ACC112 (cell line): ENCODE data around the gene IGSF5.
"Not testable (repeated sequence)": the region's sequence is repeated elsewhere in the genome, so short reads cannot be mapped to it uniquely, and the experiment has no call there.

Experiments
- H2AFZ ChIP-seq: fragments of 200-600 bp; sonication (generic); one replicate; pipeline ENCODE4 v1.6.0; 2017; ENCODE audit warnings: antibody characterized with exemption, low read length; ENCODE audit not compliant: unreplicated experiment
- H3K27ac ChIP-seq: fragments of 200-600 bp; sonication (generic); 2 replicates; pipeline ENCODE4 v1.5.1; 2014; ENCODE audit warnings: low read depth, mild to moderate bottlenecking, antibody characterized with exemption, low read length, moderate library complexity
- H3K27me3 ChIP-seq: fragments of 200-600 bp; sonication (generic); 2 replicates; pipeline ENCODE4 v1.6.1; 2014; ENCODE audit warnings: mild to moderate bottlenecking, antibody characterized with exemption, low read length, moderate library complexity, mixed read lengths; ENCODE audit not compliant: insufficient read depth
- H3K36me3 ChIP-seq: fragments of 200-600 bp; sonication (generic); 2 replicates; pipeline ENCODE4 v1.6.1; 2016; ENCODE audit warnings: mild to moderate bottlenecking, antibody characterized with exemption, low read length, moderate library complexity, mixed read lengths; ENCODE audit not compliant: insufficient read depth
- H3K4me1 ChIP-seq: fragments of 200-600 bp; sonication (generic); one replicate; pipeline ENCODE4 v1.6.1; 2016; ENCODE audit warnings: low read length, mixed read lengths; ENCODE audit not compliant: insufficient read depth, unreplicated experiment, control insufficient read depth
- H3K4me3 ChIP-seq: fragments of 200-600 bp; sonication (generic); 2 replicates; pipeline ENCODE4 v1.5.1; 2014; ENCODE audit warnings: mild to moderate bottlenecking, low read depth, low read length
- H3K79me2 ChIP-seq: fragments of 200-600 bp; sonication (generic); one replicate; pipeline ENCODE4 v1.6.0; 2016; ENCODE audit warnings: low read length; ENCODE audit not compliant: control insufficient read depth, unreplicated experiment, insufficient read depth

IGSF5 gene

DNA sequence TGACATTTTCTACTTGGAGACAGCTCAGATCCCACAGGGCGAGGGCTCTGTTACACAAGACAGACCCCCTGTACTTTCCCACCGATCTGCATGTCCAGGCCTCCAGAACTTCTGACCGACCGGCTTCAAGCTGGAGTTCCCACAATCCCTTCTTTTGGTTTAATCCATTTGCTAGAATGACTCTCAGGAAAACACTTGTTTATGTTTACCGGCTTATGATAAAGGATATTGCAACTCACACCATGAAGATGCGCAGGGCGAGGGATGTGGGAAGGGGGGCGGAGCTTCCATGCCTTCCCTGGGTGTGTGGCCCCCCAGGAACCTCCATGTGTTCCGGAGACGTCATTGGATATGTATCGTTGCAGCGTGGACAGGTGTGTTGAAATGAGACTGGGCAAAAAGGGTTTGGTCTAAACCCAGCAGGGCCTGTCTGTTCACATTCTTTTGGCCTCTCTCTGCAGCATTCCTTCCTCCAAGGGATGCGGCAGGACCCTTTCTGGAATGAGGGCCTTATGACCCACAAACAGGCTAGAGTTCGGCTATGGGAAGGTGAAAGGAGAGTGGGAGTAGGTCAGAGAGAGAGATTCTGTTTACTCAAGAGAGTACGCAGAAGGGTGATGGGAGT is 7.5 kb upstream of the IGSF5 start:
- Histone ChIP-seq H3K79me2 (no peaks in the 10 kb centered on the region), H3K36me3 (no peaks in the 10 kb centered on the region), H3K27ac (no peak overlapping the region), H3K4me1 (no peaks in the 10 kb centered on the region), H3K4me3 (no peak overlapping the region), H2AFZ (no peak overlapping the region), H3K27me3 (no peaks in the 10 kb centered on the region)

DNA sequence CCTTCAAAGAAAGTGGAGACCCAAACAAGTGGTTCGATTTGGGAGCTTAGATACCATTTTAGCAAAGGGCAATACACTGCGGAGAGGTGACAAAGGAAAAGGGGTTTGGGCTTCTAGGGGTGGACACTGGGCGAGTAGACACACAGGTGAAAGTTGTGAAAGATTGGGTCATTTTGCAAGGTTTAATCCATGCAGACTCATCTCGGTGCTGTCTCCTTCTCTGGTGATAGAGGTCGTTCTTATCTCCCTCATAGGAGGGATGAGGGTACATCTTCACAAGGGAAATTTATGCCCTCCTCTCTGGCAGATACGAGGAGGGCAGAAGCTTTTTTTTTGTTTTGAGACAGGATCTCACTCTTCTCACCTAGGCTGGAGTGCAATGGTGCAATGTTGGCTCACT is 6.4 kb upstream of the IGSF5 start:
- no peaks in the 10 kb centered on the region for H3K27me3 ChIP-seq
- no peaks in the 10 kb centered on the region for H3K36me3 ChIP-seq
- H2AFZ ChIP-seq, result no peak overlapping the region
- H3K4me3 ChIP-seq, result no peak overlapping the region
- H3K27ac ChIP-seq, result no peak overlapping the region
- H3K4me1 ChIP-seq, result no peaks in the 10 kb centered on the region
- no peaks in the 10 kb centered on the region for H3K79me2 ChIP-seq

DNA sequence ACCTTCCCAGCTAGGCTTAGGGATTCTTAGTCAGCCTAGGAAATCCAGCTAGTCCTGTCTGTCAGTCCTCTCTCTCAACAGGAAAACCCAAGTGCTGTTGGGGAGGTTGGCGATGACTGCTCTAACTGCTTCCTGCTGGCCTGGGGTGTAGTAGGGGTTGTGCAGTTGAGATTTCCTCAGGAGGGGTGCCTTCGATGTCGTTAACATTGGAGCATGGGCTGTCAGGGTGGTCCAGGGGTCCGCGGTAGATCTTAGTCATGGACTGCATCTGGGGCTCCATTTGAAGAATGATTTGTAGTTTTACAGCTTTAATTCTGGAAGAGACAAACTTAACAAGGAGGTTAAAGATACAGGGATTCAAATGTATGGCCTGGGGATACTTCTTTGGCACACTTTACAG is 5.5 kb upstream of the IGSF5 start:
- not testable (repeated sequence) for H3K79me2 ChIP-seq, H3K27me3 ChIP-seq, H2AFZ ChIP-seq, H3K4me3 ChIP-seq, H3K4me1 ChIP-seq, H3K36me3 ChIP-seq, H3K27ac ChIP-seq

DNA sequence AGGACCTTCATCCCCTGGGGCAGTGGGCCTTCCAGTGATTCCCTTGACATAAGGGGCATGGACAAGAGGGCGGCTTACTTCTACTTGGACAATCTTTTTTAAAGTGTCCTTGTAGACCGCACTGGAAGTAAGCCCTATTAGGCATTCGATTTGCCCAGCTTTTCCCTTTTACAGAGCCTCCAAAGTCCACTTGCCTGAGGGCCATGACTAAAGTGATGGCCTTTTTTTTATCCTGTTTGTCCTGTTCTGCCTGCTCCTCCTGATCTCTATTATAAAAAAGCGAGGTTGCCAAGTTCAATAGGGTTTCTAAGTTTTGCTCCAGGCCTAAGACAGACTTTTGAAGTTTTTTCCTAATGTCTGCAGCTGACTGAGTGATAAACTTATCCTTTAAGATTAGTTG is 2.4 kb upstream of the IGSF5 start:
- H3K27ac ChIP-seq, H3K4me1 ChIP-seq, H2AFZ ChIP-seq, H3K4me3 ChIP-seq, H3K27me3 ChIP-seq, H3K79me2 ChIP-seq, H3K36me3 ChIP-seq: not testable (repeated sequence)

DNA sequence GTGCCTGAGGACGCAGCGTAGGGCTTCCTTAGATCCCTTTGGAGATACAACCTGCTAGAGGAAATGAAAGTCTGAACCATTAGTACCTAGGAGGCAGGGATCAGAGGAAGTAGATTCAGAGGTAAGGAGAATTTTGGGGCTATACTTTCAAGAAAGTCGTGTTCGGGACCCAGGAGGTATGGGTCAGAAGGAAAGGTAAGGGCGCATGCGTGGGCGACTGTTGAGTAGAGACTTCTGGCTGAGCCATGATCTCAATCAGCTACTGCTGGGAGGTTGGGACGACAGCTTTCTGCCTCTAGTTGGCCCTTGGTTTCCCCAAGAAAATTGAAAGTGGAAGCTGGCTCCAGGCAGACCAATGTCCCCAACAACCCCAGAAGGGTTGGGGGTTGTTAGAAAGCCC is 349 bp downstream of the IGSF5 start:
- not testable (repeated sequence) for H3K27ac ChIP-seq, H3K36me3 ChIP-seq, H2AFZ ChIP-seq, H3K27me3 ChIP-seq, H3K4me3 ChIP-seq, H3K4me1 ChIP-seq, H3K79me2 ChIP-seq

DNA sequence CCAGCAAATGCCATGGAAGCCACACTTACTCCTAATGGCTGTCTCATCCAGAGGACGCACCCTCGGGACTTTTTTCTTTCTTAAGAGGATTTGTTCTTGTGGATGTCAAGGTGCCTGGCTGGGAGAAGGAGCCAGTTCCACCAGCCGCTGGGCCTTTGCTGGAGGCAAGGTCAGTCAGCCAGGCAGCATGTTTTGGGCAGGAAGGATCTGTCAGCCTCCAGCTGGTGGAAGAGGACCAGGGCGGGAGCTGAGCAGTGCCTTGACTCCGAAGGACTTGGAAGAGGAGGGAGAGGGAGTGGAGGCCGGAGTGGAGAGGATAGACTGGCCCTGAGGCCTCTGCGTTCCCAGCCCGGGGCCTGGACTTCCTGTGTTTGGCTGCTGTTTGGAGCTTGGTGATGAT is 5.7 kb downstream of the IGSF5 start:
- H3K4me3 ChIP-seq, result no peak overlapping the region
- H3K79me2 ChIP-seq, result no peaks in the 10 kb centered on the region
- H2AFZ ChIP-seq, result no peak overlapping the region
- no peaks in the 10 kb centered on the region for H3K27me3 ChIP-seq
- H3K27ac ChIP-seq, result no peak overlapping the region
- no peaks in the 10 kb centered on the region for H3K4me1 ChIP-seq
- no peaks in the 10 kb centered on the region for H3K36me3 ChIP-seq

DNA sequence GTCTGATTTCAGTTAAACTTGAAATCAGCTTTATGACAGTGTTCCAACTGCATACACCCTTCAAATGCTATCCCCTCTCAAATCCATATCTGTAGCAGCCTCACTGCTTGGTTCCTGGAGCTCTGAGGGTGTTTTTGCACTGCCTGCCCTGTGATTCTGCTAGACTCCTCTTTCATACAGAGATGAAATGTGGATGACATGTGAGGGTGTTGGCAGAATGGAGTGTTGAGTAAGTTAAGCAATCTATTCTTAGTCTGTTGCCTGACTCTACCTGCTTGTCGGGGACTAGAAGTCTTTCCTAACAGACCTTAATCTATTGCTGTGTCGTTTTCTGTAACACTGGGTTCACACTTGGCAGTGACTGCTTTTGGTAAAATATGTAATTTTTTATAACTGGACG is 9.8 kb downstream of the IGSF5 start:
- no peak overlapping the region for H2AFZ ChIP-seq
- no peaks in the 10 kb centered on the region for H3K4me1 ChIP-seq
- H3K4me3 ChIP-seq, result no peak overlapping the region
- H3K27ac ChIP-seq, result no peak overlapping the region
- H3K79me2 ChIP-seq, result no peaks in the 10 kb centered on the region
- H3K36me3 ChIP-seq, result no peaks in the 10 kb centered on the region
- no peaks in the 10 kb centered on the region for H3K27me3 ChIP-seq

DNA sequence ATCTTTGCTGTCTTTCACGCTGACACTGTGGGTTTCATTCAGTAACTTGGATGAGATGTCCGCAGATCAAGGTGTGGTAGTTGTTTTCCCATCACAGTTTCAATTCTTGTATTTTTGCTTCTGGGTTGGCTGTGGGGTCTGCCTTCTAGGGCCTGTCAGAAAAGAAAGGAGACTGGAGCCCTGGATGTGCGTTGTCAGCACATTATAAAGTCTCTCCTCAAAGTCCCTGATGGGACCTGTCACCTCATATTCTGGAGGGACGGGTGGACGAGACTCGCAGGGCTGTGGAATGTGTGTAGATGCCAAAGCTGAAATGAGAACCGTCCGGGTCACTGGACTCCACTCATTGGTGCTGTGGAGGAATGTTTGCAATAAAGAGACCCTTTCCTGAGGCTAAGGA is 11.3 kb downstream of the IGSF5 start:
- no peak overlapping the region for H2AFZ ChIP-seq
- no peaks in the 10 kb centered on the region for H3K4me1 ChIP-seq
- H3K27ac ChIP-seq, result no peak overlapping the region
- H3K36me3 ChIP-seq, result no peaks in the 10 kb centered on the region
- no peak overlapping the region for H3K4me3 ChIP-seq
- H3K27me3 ChIP-seq, result no peaks in the 10 kb centered on the region
- no peaks in the 10 kb centered on the region for H3K79me2 ChIP-seq

DNA sequence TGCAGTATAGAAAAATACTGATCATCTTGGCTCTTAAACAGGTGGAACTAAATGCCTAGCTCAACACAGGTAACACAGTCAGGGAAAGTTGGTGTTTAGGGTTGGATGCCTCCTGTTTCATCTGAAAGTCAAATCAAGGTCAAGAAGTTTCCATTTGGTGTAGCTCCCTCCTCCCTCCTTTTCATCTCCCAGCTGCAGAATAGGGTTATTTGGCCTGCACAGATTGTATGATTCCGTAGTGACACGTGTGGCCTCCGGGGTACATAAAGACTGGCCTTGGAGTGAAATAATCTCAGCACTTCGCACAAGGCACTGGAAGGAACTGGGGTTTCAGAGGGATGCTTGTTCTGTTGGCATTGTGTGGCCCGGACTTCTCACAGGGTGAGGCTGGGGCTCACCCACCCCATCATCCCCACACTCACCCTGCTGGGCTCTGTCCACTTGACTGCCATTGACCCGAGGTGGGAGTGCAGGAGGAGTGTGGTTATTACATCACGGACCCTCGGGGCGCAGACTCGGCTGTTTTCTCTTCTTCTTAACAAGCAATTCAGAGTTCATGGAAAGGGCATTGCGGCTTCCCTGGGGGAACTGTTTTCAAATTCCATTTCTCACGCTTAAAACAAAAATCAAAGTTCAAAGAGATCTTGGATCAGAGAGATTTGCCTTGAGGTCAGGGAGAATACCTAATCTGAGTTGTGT is 18.4 kb downstream of the IGSF5 start:
- Histone ChIP-seq H3K79me2 (no peaks in the 10 kb centered on the region), H3K27me3 (no peaks in the 10 kb centered on the region), H3K36me3 (no peaks in the 10 kb centered on the region), H3K27ac (no peak overlapping the region), H3K4me1 (no peaks in the 10 kb centered on the region), H3K4me3 (no peak overlapping the region), H2AFZ (no peak overlapping the region)

- Histone ChIP-seq H3K79me2 (no peaks in the 10 kb centered on the region), H3K4me1 (no peaks in the 10 kb centered on the region), H3K27me3 (no peaks in the 10 kb centered on the region), H3K4me3 (no peak overlapping the region), H2AFZ (no peak overlapping the region), H3K27ac (no peak overlapping the region), H3K36me3 (no peaks in the 10 kb centered on the region)
Observed at GRCh38 chr21:39774227-39774626, 29.2 kb downstream of the IGSF5 start.

DNA sequence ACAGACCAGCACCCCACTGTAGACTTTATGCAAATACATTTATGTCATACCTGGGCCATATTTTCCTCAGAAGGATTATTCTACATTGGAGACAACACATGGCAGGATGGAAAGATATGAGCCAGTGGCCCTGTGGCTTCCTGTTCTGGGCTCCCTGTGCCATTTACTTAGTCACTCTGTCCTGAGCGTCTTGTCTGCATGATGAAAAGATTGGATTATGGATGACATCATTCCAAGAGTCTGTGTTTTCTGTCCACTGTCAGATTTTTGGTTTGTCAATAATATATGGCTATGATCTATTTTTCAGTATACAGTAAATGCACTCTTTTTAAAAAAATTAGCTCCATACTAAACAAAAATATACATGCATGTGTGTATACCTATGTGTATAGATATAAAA is 30.8 kb downstream of the IGSF5 start:
- H3K4me3 ChIP-seq, result no peak overlapping the region
- no peaks in the 10 kb centered on the region for H3K4me1 ChIP-seq
- H3K27ac ChIP-seq, result no peak overlapping the region
- no peaks in the 10 kb centered on the region for H3K79me2 ChIP-seq
- H3K27me3 ChIP-seq, result no peaks in the 10 kb centered on the region
- no peaks in the 10 kb centered on the region for H3K36me3 ChIP-seq
- no peak overlapping the region for H2AFZ ChIP-seq
